Suprapubic skin (tissue), 3 donors: Measurements from ENCODE around the gene C1orf56.
A peak's percentile ranks its signal among the peaks of the same experiment; 100 is the strongest.

Experiments used
- EP300 ChIP-seq: sonication (generic); formaldehyde crosslinking; IDR thresholded peaks from one replicate; pipeline ENCODE4 v1.6.1; 2017; ENCODE audit warnings: antibody characterized with exemption
- POLR2A ChIP-seq, 2 donors: fragments of 450-650 bp; IDR thresholded peaks; one replicate each; pipeline ENCODE4 v1.6.1; 2017; ENCODE audit warnings: antibody characterized with exemption in 2 of 2, mild to moderate bottlenecking in 2 of 2, moderate library complexity in 2 of 2
- TF ChIP-seq, protein P1 (sequence below), 2 donors: fragments of 200-600 bp in 1 of 2; fragments of 450-650 bp in 1 of 2; sonication (generic) in 1 of 2; IDR thresholded peaks; one replicate each; pipeline ENCODE4 v1.5.1; 2016 to 2019; ENCODE audit warnings: antibody characterized with exemption in 2 of 2, mild to moderate bottlenecking in 1 of 2, moderate library complexity in 1 of 2

DNA sequence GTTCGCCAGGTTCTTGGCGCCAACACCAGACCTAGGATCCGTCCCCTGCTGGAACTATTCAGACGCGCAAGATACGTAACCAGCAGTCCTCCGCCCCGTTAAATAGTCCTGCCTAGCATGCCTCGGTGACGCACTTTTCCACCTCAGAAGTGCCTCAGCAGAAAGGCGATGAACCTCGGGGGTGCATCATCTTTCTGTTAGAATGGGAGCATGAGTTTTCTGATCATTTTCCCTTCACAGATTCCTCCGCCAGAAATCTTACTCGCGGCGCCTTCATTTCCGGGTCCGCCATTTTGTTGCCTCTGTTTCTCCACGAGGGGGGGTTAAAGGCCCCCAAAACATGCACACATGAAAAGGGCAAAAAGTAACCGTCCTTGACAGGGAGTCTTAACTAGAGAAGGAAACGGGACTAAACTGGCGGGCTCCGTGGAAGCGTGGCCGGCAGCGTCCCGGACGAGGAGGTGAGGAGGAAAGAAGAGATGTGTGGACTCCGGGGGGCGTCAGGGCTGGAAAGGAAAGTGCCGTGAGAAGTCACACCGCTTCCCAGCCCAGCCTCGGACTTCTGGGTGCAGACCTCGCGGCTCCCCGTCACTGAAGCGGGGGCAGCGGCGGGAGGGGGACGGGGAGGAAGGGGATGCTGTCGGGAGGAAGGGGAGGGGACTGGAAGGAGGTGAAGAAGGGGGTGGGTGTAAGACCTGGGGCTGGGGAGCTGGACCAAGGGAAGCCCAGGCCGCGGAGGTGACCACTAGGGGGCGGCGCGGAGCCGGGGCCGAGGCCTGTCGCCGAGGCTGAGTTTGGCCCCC is 23.1 kb downstream of the C1orf56 start, which contains the start of gene GABPB2:
- TF ChIP-seq, protein P1, sequence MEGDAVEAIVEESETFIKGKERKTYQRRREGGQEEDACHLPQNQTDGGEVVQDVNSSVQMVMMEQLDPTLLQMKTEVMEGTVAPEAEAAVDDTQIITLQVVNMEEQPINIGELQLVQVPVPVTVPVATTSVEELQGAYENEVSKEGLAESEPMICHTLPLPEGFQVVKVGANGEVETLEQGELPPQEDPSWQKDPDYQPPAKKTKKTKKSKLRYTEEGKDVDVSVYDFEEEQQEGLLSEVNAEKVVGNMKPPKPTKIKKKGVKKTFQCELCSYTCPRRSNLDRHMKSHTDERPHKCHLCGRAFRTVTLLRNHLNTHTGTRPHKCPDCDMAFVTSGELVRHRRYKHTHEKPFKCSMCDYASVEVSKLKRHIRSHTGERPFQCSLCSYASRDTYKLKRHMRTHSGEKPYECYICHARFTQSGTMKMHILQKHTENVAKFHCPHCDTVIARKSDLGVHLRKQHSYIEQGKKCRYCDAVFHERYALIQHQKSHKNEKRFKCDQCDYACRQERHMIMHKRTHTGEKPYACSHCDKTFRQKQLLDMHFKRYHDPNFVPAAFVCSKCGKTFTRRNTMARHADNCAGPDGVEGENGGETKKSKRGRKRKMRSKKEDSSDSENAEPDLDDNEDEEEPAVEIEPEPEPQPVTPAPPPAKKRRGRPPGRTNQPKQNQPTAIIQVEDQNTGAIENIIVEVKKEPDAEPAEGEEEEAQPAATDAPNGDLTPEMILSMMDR (IDR thresholded peaks at IDR 0.05): peak; percentile 63 to 96
- TF ChIP-seq EP300 (no peak), POLR2A (IDR thresholded peaks at IDR 0.05) (no peak)
